Osteocyte (in vitro differentiated cells): ENCODE measurements around the gene TREH. TPM values are rescaled to one million over a fixed set of nuclear protein-coding genes. Genes with fewer than 3 reads are reported as not detected.
A peak's percentile ranks its signal among the peaks of the same experiment; 100 is the strongest.

Source experiments
- DNase-seq: peaks from one replicate; pipeline ENCODE4 v3.0.0; 2021; ENCODE audit warnings: mixed read lengths; ENCODE audit not compliant: unreplicated experiment; ENCODE audit errors: extremely low spot score
- H3K27ac Mint-ChIP-seq: one replicate; pipeline ENCODE4 v1.8.0; 2021; ENCODE audit warnings: mild to moderate bottlenecking, mixed read lengths; ENCODE audit not compliant: unreplicated experiment
- H3K27me3 Mint-ChIP-seq: one replicate; pipeline ENCODE4 v1.8.0; 2021; ENCODE audit warnings: mixed read lengths; ENCODE audit not compliant: unreplicated experiment
- H3K36me3 Mint-ChIP-seq: one replicate; pipeline ENCODE4 v1.8.0; 2021; ENCODE audit warnings: mixed read lengths; ENCODE audit not compliant: unreplicated experiment
- H3K4me1 Mint-ChIP-seq: one replicate; pipeline ENCODE4 v1.8.0; 2021; ENCODE audit warnings: mixed read lengths; ENCODE audit not compliant: unreplicated experiment
- H3K4me3 Mint-ChIP-seq: one replicate; pipeline ENCODE4 v1.8.0; 2021; ENCODE audit warnings: mild to moderate bottlenecking, moderate library complexity, mixed read lengths; ENCODE audit not compliant: unreplicated experiment
- H3K9me3 Mint-ChIP-seq: one replicate; pipeline ENCODE4 v1.8.0; 2021; ENCODE audit warnings: mixed read lengths; ENCODE audit not compliant: unreplicated experiment
- CTCF ChIP-seq: fragments of 200-600 bp; sonication (generic); IDR thresholded peaks from 2 replicates; pipeline ENCODE4 v1.5.0; 2021; ENCODE audit warnings: antibody characterized with exemption, mild to moderate bottlenecking, moderate library complexity
- microRNA-seq: library from miRNA; unstranded; fragments of <30 nt; microRNA quantifications from one replicate; pipeline ENCODE4 v1.1.0, GENCODE V29; 2020; ENCODE audit not compliant: unreplicated experiment
- total RNA-seq: library from RNA; stranded (reverse); gene quantifications from 2 replicates; pipeline ENCODE4 v1.2.1, GENCODE V29; 2021

TREH gene
- total RNA-seq, 1 donor from 2014 or later = not detected

GRCh38 chr11:118607401-118608359, 71.8 kb downstream of the TREH start, which contains the start of gene PHLDB1:
Gene PHLDB1 (plus strand): TSS chr11:118607615. CDS start chr11:118613837, 6,222 bp downstream.
- TF ChIP-seq CTCF = peak; percentile 66
- Mint-ChIP-seq H3K9me3 (no peaks in the 10 kb centered on the region), H3K27me3 (no peaks in the 10 kb centered on the region), H3K4me1 (peaks cover 71% of the 10 kb centered on the region), H3K4me3 (peak within 1 kb of the TSS; percentile 75), H3K27ac (peak within 1 kb of the TSS; percentile 92), H3K36me3 (peaks cover 5% of the 10 kb centered on the region)
- DNase-seq = peak; percentile 91

Small RNA genes lying within 50 kb of the gene (microRNA-seq; reads per million reads assigned to microRNA genes)
- gene MIR6716 = not detected

Other genes with a start within 250 kb of the TREH start
- 56.8 and 62.6 TPM in 2 replicates for gene KMT2A, start 243.2 kb downstream of the TREH start, total RNA-seq
- gene TTC36, start 152.2 kb downstream of the TREH start, total RNA-seq = 0.86 and 1.2 TPM in 2 replicates
- gene TMEM25, start 148.5 kb downstream of the TREH start, total RNA-seq = 33.6 and 36.2 TPM in 2 replicates
- gene IFT46, start 113.7 kb downstream of the TREH start, total RNA-seq = 24.0 and 24.1 TPM in 2 replicates
- gene ARCN1, start 107.2 kb downstream of the TREH start, total RNA-seq = 189 and 201 TPM in 2 replicates
- gene PHLDB1, start 72.0 kb downstream of the TREH start, total RNA-seq = 160 and 165 TPM in 2 replicates
- gene DDX6, start 111.5 kb upstream of the TREH start, total RNA-seq = 148 and 157 TPM in 2 replicates
- not detected in 2 replicates for gene CXCR5, start 204.2 kb upstream of the TREH start, total RNA-seq
- gene BCL9L, start 246.3 kb upstream of the TREH start, total RNA-seq = 115 and 122 TPM in 2 replicates